ENCODE measurements around the gene CALML3. TPM values are rescaled to one million over a fixed set of nuclear protein-coding genes. Genes with fewer than 3 reads are reported as not detected.

CALML3 gene
- total and polyA plus RNA-seq, 2 of the 13 experiments (the other 11 are each of a cell fraction or from before 2014, with no cell fraction given): not detected

DNA sequence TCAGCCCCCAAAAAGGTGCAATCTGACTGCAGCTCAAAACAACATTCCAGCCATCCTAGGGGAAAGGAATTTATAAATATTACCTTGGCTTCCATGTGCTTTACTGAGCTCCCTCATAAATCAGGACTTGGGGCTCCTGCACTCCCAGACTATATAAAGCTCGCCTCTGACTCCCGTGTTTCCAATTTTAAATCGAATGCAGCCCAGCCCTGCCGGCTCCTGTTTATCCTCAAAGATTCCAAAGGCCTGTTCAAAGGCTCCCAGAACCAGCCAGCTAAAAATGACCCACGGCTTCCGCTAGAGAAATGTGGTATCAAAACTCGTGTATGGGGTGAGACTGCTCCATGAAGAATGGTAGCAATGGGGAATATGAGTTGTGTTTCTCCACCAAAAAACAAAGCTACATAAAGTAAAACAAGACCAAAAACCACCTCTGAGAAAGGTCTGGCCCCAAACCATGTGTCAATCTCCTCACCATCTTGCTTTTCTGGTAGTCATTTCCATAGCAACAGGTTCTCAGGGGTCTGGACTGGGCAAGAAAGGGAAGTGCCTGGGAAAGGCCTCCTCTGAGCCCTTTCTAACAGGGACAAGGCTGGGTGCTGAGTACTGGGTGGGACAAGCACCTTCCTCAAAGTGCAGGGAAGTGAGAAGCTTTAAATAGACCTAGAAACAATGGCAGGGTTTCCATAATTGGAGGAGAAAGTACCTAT lies 5.1 kb downstream of the CALML3 start:
- no peaks in the 10 kb centered on the region for H3K79me2 ChIP-seq (ENCODE audit: insufficient read depth, low read length)
- FAIRE-seq: no peak
- H3K36me3 ChIP-seq (replicated peaks in 1 of 2; ENCODE audit: control insufficient read depth in 1 of 2, insufficient read depth in 2 of 2, low read length in 2 of 2): no peaks in the 10 kb centered on the region
- DNase-seq (ENCODE audit: low spot score): no peak
- no peak overlapping the region for H3K9ac ChIP-seq (ENCODE audit: insufficient read depth, low read depth, low read length)
- in situ Hi-C loops (cut with HindIII; ENCODE audit: extremely low pct_ligation_motif_present, low pct_unique_long_range_greater_than_20kb) (no loop called here), intact Hi-C loops (cut with micrococcal nuclease; ENCODE audit: unreplicated experiment) (no loop called here)
- H3K27ac ChIP-seq (ENCODE audit: extremely low read length, insufficient read depth, low read length): no peak overlapping the region
- no peak overlapping the region for H3K4me2 ChIP-seq (ENCODE audit: low read depth, low read length)
- H3K4me3 ChIP-seq (replicated peaks in 1 of 3; ENCODE audit: insufficient read depth in 1 of 3, low read depth in 2 of 3, low read length in 3 of 3): no peak overlapping the region
- no peak for ATAC-seq
- no peaks in the 10 kb centered on the region for H4K20me1 ChIP-seq (ENCODE audit: insufficient read depth, low read length)
- no peaks in the 10 kb centered on the region for H3K9me3 ChIP-seq (ENCODE audit: low read length)
- POLR2A ChIA-PET: interaction anchor here (1.7 to 3.5 kb wide), 3 partner anchors 12 to 62 kb away, joined by 4 to 48 read pairs (median 20); no protein-coding TSS in a partner anchor
- peaks cover 95% of the 10 kb centered on the region for H3K4me1 ChIP-seq (ENCODE audit: insufficient read depth, low read length)
- no peaks in the 10 kb centered on the region for H3K27me3 ChIP-seq (ENCODE audit: control insufficient read depth in 1 of 2, insufficient read depth in 2 of 2, low read length in 2 of 2)
- WGBS (ENCODE audit: low lambda C conversion rate): 89% methylated on average over 7 of the region's 7 CpGs
- H2AFZ ChIP-seq (ENCODE audit: low read length): no peak overlapping the region
- BruUV-seq (replicated peaks): no TSS peak
- CTCF ChIA-PET (ENCODE audit: low intra/inter-chr PET ratio, low total read pairs): no interaction called here
- TF ChIP-seq RFX5 (IDR thresholded peaks at IDR 0.05; ENCODE audit: low read depth, low read length) (no peak), CEBPB (IDR thresholded peaks at IDR 0.05; ENCODE audit: borderline replicate concordance, low read depth, low read length) (no peak), GABPA (IDR thresholded peaks at IDR 0.05; ENCODE audit: low read depth, low read length) (no peak), GABPA (CRISPR knock-in tag; IDR thresholded peaks at IDR 0.05; ENCODE audit: low read depth) (no peak), SSRP1 (CRISPR knock-in tag; IDR thresholded peaks at IDR 0.05) (no peak), CC2D1A (CRISPR knock-in tag; IDR thresholded peaks at IDR 0.05) (no peak), PLRG1 (conservative IDR thresholded peaks at IDR 0.05) (no peak), ZZZ3 (CRISPR knock-in tag; IDR thresholded peaks at IDR 0.05; ENCODE audit: borderline replicate concordance) (no peak), ZNF775 (CRISPR knock-in tag; IDR thresholded peaks at IDR 0.05; ENCODE audit: borderline replicate concordance) (no peak)
- TF ChIP-seq, protein P1, sequence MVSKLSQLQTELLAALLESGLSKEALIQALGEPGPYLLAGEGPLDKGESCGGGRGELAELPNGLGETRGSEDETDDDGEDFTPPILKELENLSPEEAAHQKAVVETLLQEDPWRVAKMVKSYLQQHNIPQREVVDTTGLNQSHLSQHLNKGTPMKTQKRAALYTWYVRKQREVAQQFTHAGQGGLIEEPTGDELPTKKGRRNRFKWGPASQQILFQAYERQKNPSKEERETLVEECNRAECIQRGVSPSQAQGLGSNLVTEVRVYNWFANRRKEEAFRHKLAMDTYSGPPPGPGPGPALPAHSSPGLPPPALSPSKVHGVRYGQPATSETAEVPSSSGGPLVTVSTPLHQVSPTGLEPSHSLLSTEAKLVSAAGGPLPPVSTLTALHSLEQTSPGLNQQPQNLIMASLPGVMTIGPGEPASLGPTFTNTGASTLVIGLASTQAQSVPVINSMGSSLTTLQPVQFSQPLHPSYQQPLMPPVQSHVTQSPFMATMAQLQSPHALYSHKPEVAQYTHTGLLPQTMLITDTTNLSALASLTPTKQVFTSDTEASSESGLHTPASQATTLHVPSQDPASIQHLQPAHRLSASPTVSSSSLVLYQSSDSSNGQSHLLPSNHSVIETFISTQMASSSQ (IDR thresholded peaks at IDR 0.05; ENCODE audit: low read depth): no peak
- TF ChIP-seq, protein P1 (CRISPR knock-in tag; IDR thresholded peaks at IDR 0.05; ENCODE audit: borderline replicate concordance): no peak
- TF ChIP-seq, protein P2, sequence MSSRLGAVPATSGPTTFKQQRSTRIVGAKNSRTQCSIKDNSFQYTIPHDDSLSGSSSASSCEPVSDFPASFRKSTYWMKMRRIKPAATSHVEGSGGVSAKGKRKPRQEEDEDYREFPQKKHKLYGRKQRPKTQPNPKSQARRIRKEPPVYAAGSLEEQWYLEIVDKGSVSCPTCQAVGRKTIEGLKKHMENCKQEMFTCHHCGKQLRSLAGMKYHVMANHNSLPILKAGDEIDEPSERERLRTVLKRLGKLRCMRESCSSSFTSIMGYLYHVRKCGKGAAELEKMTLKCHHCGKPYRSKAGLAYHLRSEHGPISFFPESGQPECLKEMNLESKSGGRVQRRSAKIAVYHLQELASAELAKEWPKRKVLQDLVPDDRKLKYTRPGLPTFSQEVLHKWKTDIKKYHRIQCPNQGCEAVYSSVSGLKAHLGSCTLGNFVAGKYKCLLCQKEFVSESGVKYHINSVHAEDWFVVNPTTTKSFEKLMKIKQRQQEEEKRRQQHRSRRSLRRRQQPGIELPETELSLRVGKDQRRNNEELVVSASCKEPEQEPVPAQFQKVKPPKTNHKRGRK (CRISPR knock-in tag; IDR thresholded peaks at IDR 0.05): no peak
- TF ChIP-seq, protein P3, sequence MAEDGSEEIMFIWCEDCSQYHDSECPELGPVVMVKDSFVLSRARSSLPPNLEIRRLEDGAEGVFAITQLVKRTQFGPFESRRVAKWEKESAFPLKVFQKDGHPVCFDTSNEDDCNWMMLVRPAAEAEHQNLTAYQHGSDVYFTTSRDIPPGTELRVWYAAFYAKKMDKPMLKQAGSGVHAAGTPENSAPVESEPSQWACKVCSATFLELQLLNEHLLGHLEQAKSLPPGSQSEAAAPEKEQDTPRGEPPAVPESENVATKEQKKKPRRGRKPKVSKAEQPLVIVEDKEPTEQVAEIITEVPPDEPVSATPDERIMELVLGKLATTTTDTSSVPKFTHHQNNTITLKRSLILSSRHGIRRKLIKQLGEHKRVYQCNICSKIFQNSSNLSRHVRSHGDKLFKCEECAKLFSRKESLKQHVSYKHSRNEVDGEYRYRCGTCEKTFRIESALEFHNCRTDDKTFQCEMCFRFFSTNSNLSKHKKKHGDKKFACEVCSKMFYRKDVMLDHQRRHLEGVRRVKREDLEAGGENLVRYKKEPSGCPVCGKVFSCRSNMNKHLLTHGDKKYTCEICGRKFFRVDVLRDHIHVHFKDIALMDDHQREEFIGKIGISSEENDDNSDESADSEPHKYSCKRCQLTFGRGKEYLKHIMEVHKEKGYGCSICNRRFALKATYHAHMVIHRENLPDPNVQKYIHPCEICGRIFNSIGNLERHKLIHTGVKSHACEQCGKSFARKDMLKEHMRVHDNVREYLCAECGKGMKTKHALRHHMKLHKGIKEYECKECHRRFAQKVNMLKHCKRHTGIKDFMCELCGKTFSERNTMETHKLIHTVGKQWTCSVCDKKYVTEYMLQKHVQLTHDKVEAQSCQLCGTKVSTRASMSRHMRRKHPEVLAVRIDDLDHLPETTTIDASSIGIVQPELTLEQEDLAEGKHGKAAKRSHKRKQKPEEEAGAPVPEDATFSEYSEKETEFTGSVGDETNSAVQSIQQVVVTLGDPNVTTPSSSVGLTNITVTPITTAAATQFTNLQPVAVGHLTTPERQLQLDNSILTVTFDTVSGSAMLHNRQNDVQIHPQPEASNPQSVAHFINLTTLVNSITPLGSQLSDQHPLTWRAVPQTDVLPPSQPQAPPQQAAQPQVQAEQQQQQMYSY (CRISPR knock-in tag; IDR thresholded peaks at IDR 0.05): no peak

Measured in HepG2 (cell line).